GM18505 (cell line): ENCODE results near the gene CCNY.

ENCODE experiments used
- ATAC-seq: cut with Tn5 transposase; IDR thresholded peaks from one replicate; pipeline ENCODE4 v1.9.1; 2021; ENCODE audit not compliant: unreplicated experiment
- POLR2A ChIP-seq: IDR thresholded peaks from 4 replicates; pipeline ENCODE4 v1.6.1; 2011; ENCODE audit warnings: borderline replicate concordance; ENCODE audit not compliant: insufficient read depth, insufficient read length; ENCODE audit errors: extremely low read depth

The CCNY gene

DNA sequence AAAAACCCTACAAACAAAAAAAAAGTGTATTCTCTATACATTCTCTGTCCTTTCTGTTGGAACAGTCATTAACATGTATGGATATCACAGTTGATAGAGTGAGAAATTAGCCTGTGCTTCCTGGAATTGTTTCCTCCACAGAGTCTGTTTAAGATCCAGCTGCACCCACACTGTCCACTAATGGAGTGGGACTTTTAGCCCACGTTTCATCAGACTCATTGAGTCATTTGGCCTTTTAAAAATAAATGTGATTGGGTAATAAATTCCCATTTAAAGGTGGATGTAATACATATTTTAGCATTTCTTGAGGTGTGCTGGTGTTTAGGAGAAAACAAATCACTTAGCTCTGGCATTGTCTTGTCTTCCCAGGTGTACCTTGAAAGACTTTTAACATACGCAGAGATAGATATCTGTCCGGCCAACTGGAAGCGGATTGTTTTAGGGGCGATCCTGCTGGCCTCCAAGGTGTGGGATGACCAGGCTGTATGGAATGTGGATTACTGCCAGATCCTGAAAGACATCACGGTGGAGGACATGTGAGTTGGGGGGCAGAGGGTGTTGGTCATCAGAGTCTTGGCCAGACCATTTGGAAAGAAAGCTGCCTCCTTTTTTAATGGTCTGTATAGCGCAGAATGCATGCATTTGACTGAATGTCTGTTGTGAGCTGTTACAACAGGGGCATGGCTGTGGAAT, 216.5 kb downstream of the CCNY start:
- TF ChIP-seq POLR2A = no peak
- ATAC-seq = no peak

GRCh38 chr10:35554036-35554435, 217.7 kb downstream of the CCNY start:
- ATAC-seq = no peak
- TF ChIP-seq POLR2A = no peak

GRCh38 chr10:35554461-35555056, 218.2 kb downstream of the CCNY start:
- TF ChIP-seq POLR2A = no peak
- ATAC-seq = peak; percentile 70

DNA sequence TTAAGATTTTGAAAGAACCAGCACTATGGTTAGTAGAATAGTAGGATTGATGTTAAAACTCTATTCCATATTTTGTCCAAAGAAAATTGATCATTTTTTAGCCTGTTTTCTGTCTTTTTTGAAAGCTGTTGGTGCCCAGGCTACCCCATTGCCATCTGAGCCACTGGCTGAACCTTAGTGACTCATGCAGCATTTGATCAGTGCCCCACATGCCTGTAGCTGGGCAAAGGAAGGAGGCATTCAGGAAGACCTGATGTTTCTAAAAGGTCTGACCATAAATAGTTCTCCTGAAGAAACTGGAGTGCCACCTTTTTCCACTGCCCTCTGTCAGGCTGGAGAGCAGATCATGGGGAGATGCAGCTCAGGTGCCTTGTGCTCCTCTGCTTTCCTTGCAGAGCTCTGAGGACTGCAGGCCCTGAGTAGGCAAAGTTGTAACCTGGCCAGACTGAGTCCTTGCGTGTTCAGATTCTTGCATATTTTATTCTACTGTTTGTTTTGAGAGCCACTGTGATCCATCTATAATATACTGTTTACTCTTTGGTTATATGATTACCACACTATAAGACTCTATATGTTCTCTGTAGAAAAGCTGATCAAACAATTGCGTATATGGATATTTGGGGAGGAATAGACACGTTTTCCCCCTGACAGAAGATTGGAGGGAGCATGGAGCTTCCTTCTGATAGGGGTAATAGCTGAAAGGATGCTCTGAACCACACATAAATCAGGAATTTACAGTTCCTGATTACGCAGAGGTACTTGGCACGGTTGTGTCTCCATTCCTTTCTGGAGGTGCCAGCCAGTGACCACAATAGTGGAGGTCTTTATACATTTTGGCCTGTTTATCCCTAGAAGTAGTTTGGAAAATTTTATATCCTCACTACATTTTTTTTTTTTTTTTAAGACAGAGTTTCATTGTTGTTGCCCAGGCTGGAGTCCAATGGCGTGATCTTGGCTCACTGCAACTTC, 219.9 kb downstream of the CCNY start:
- no peak for ATAC-seq
- TF ChIP-seq POLR2A = no peak

DNA sequence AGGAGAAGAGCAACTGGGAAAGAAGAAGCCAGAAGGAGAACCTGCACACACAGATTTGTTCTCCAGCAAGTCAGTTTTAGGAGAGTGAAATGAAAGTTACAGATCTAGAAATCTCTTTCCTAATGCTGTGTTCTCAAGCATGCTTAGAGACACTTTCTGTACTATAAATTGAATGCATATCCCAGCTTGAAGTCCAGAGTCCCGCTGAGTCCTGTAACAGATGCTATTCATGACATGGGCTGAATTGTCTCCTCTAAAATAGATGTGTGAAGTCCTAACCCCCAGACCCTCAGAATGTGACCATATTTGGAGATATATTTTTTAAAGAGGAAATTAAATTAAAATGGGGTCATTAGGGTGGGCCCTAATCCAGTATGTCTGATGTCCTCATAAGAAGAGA, 222.0 kb downstream of the CCNY start:
- TF ChIP-seq POLR2A = no peak
- no peak for ATAC-seq

DNA sequence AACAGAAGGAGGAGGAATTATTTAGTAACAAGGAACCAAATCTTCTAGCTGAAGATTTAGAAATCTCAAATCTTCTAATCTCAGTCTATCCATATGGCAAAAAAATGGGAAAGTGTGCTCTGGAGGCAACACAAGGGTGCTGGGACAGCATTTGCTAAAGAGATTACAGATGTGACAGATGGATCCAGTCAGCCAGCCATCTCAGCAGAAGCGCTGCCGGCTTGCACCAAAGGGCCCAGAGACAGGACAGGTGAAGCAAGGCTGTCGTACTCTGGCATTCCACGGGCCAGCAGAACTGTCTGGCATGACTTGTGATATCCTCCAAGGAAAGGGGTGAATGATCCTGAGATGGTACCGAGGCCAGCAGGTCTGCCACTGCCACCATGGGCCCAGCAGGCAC, 223.1 kb downstream of the CCNY start:
- ATAC-seq = no peak
- TF ChIP-seq POLR2A = no peak

- ATAC-seq = no peak
- no peak for TF ChIP-seq POLR2A
Measured at GRCh38 chr10:35561715-35562114, 225.4 kb downstream of the CCNY start.

- no peak for TF ChIP-seq POLR2A
- no peak for ATAC-seq
Measured at GRCh38 chr10:35562427-35562826, 226.1 kb downstream of the CCNY start.

DNA sequence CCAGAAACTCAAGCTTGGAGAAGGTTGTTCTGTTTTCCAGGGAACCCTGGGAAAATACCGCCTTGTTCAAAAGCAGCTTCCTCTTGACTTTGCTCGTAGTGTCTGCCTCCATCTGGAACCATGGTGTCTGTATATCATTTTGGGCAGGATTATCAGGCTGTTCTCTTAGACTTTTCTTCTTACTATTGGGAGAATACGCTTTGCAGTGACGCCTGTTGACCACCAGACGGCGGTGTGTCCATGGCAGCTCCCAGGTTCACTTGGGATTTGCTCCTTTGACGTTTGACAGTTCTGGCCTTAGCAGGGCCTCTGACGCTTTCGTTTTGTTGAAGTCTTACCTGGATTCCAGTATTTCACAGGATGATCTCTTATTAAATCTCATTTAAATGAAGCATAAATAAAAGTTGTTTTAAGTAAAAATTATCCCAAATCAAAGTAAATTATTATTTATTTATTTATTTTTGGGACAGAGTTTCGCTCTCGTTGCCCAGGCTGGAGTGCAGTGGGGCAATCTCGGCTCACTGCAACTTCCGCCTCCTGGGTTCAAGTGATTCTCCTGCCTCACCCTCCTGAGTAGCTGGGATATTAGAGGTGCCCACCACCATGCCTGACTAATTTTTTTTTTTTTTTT, 227.1 kb downstream of the CCNY start:
- peak; percentile 40 for ATAC-seq
- TF ChIP-seq POLR2A = no peak

GRCh38 chr10:35564341-35564968, 228.1 kb downstream of the CCNY start:
- no peak for TF ChIP-seq POLR2A
- peak; percentile 71 for ATAC-seq

DNA sequence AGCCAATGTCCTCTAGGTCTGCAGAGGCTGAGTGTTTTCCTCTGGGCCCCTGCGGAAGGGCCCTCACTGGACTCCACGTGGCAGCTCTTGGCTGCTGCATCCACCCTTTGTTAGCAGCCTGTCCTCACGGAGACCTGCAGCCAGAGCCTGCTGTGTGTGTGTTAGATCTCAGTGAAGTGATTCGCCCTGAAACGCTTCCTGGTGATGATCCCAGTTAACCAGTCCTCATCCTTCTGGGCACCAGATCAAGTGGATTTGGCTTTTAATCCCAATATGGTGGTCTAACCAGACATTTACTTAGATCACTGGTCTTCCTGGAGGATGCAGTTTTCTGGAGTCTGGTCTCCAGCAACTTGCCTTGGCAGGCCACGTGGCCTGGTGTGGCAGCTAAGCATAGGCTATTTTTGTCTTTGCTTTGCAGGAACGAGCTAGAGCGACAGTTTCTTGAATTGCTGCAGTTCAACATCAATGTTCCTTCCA, 229.3 kb downstream of the CCNY start:
- TF ChIP-seq POLR2A = no peak
- no peak for ATAC-seq

DNA sequence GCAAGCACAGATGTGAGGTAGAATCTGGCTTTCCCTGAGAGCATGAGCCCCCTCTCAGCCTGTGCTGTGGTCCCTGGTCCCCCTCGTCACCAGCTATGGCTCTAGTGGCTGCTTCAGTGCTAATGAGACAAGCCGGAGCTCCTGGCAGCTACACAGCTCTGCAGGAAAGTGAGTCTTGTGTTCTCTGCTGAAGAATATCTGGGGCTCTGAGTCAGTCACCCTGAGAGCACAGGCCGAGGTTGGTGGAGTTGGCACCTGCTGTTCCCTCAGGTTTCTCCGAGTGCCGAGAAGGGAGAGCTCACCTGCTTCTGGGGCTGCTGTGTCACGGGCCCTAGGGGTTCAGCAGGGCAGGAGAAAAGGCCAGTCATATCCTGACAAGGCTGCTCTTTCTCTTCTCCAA, 231.6 kb downstream of the CCNY start:
- no peak for TF ChIP-seq POLR2A
- ATAC-seq = no peak

GRCh38 chr10:35568483-35569015, 232.2 kb downstream of the CCNY start:
- ATAC-seq = no peak
- TF ChIP-seq POLR2A = no peak

DNA sequence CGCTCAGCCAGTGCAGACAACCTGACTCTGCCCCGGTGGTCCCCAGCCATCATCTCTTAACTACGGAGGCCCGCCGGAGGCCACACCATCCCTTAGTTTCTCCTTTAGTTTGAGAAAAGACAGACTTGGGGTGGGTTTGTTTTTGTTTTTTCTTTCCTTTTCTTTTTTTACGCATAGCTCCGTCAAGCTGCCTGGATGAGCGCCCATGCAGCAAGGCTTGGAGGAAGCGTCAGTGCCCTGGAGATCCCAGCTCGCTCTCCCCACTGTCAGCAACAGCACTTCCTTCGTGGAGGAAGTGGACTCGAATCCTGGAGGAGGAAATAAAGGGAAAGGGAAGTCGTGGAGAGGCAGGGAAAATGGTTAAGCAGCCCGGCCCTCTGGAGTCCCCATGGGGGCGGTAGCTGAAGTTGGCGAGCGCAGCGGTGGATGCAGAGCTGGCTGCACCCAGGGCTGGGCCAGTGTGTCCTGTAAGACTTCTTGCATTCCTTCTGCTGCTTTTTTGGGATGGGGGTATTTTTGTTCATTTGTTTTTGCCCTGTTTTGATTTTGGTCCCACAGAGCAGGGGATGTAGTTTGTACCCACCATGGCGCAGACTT, 232.9 kb downstream of the CCNY start:
- ATAC-seq = no peak
- TF ChIP-seq POLR2A = no peak
